Stimulated activated CD8-positive, alpha-beta memory T cell treated with anti-CD3 and anti-CD28 coated beads, Interleukin-4, amount 100 ng/mL, for 1 hour (primary cell): ENCODE data around the gene NDUFAB1.
"Not testable (repeated sequence)": the region's sequence is repeated elsewhere in the genome, so short reads cannot be mapped to it uniquely, and the experiment has no call there.

Experiments used
- DNase-seq, 2 donors: peaks; one replicate each; pipeline ENCODE4 v3.0.0-alpha.2; 2020; ENCODE audit warnings: low read depth in 2 of 2, low spot score in 1 of 2

NDUFAB1 gene

DNA sequence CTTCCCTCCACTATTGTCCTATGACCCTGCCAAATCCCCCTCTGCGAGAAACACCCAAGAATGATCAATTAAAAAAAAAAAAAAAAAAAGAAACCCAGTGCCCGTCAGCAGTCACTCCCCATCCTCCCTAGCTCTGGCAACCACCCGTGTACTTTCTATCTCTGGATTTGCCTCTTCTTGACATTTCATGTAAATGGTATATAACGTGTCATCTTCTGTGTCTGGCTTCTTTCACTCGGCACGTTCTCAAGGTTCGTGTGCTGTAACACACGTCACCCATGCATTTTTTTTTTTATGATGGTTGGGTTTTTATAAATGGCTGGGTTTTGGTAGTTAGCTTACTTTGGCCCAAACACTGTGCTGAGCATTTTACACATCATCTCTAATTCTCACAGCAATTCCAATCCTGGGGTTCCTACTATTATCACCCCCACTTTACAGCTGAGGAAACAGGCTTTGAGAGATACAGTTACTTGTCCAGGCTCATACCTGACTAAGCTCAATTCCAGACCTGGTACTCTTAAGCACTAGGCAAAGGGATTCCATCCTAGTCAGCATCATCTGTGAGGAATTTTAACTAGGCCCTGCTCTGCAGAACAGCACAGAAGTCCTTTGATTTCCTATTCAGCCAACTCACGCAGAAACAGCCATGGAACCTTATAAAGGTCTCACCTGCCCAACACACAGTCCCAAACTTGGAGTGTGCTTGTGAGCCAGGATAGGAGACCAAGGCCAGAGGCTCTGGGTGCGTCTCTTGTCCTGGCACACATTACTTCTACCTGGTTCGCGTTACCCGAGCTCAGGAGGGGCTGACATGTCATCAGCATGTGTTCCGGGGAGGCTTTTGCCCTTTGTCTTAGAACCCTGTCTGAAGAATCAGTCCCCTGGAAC is 11.7 kb downstream of the NDUFAB1 start:
- no peak for DNase-seq

DNA sequence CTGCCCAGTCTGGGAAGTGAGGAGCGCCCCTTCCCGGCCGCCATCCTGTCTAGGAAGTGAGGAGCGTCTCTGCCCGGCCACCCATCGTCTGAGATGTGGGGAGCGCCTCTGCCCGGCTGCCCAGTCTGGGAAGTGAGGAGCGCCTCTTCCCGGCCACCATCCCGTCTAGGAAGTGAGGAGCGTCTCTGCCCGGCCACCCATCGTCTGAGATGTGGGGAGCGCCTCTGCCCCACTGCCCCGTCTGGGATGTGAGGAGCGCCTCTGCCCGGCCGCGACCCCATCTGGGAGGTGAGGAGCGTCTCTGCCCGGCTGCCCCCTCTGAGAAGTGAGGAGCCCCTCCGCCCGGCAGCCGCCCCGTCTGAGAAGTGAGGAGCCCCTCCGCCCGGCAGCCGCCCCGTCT is 12.8 kb downstream of the NDUFAB1 start:
- not testable (repeated sequence) for DNase-seq

DNA sequence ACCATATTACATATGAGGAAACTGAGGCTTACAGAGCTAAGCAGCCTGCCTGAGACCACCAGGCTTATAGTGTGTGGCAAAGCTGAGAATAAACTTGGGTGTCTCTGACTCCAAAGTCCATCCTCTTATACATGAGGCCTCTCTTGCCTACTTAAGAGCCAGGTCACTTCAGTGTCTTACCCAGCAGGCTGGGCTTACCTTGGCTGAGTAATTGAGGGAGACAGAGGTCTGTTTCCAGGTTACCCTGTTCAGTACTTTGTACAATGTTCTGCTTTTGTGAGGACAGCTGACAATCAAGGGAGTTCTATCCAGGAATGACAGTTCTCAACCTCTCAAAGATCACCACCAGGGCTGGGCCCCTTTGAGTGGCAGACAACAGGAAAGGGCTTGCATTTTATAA is 14.4 kb downstream of the NDUFAB1 start:
- DNase-seq: no peak

DNA sequence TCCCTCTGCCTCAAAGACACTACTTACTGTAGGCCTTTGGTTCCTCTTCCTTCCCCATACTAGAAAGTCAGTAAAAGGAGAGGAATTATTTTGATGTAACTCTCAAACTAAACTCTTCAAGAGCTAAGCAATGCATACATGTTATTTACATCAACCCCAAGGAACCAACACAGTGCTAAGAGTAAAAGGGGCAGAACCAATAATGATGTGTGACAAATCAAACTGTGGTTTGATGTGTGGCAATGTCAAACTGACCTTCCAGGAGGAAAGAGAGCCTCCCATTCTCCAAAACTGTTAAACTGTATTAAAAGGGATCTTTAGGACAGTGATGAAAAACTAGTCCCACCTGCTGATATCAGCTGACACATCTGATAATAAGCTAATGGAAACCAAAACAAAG is 15.7 kb downstream of the NDUFAB1 start:
- no peak for DNase-seq

DNA sequence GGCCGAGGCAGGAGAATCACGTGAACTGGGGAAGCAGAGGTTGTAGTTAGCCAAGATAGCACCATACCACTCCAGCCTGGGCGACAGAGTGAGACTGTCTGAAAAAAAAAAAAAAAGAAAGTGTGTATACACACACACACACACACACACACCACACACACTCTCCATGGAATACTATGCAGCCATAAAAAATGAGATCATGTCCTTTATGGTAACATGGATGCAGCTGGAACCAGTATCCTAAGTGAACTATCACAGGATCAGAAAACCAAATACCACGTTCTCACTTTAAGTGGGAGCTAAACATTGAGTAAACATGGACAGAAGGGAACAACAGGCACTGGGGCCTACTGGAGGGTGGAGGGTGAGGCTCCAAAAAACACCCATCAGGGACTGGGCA is 16.7 kb downstream of the NDUFAB1 start:
- no peak for DNase-seq

DNA sequence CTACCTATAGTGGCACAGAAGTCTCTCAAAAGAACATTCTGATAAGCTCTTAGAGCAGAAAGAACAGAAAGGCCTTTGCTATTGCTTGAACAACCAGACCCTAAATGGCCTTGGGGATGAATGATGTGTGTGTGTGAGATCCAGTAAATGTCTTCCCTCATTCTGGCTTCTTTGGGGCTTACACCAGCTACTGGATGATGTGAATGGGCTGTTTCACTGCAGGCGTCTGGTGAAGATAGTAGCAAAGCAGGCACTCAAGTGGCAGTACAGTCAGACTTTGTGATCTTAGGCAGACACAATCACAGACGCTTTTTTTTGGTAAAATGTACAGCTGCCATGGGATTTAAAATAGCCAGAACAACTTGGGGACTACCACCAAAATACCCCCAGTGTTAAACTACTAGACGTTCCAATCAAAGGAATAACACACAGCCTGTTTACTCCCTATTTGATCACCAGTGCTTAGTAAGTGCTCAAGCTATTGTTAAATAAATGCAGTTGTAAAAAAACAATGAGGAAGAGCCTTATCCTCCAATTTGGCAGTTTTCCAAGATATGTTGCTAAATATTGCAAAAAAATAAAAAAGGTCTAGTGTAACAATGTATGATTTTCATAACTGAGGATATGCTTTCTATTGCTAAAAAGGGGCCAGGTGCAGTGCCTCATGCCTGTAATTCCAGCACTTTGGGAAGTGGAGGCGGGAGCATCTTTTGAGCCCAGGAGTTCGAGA is 17.9 kb downstream of the NDUFAB1 start:
- no peak for DNase-seq

DNA sequence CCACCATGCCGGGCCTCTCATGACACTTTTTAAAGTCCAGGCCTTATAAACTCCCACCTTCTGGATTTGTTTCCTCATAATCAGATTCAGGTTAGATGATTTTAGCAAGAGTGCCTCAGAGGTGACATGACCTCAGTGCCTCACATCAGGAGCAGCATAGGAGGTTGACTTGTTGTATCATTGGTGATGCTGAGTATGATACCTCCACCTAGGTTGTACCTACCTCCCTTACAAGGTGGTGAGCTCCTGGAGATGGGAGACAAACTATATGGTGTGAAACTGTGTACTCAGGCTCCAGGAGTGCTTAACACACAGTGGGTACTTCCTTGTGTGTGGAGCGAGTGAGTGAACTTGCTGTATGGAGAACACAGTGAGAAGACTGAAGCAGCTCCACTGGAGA is 18.6 kb downstream of the NDUFAB1 start:
- DNase-seq: no peak

DNA sequence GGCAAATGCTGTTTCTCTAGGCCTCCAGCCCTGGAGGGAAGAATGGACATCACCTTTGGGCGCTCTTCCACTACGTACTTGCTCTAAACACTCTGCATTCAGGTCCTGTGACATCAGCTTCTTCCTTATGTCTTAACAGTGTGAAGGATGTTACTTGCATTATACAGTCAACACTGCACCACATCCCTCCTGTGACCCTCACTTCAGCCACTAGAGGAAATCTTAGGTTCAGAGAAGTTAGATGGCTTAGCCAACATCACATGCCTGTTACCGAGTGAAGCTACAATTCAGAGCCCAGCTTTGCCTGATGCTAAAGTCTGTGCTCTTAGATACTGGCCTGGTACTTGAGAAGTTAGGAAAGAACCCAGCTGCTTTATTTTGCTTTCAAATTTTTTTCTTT is 20.3 kb downstream of the NDUFAB1 start:
- no peak for DNase-seq

DNA sequence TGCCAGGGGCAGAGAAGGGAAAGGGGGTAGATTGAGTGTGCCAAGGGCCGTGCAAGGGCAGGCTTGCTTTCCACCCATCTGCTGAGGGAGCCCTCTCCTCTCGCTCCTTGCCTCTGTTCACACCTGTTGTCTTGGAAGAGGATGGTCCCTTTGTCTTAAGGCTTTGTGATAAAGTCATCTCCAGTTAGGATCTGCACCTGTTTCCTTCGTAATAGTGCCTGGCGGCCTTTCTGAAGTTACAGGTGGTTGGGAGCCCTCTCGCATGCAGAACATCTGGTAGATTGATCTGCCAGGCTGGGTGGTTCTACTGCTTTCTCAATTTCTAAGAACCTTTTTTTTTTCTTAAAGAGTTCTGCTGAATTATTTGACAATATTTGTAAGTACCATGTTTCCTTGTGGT is 22.3 kb downstream of the NDUFAB1 start:
- no peak for DNase-seq

DNA sequence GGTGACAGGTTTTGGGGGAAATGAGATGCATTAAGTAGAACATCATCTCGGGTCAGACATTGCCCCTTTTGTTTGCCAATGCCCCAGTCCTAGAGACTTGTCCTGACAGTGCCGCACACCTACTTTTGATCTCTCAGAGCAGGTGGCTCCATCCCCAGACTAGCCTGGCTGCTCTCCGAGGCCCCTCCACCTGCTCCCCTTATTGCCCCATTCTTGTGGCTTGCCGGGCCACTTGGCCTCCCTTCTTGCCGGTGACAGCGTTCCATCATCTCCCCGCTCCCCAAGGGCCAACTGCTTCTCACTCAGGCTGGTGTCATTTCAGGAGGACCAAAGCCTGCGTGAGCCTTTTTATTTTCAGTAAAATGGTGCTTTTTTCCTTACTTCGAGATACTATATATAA is 23.7 kb downstream of the NDUFAB1 start:
- DNase-seq: no peak

DNA sequence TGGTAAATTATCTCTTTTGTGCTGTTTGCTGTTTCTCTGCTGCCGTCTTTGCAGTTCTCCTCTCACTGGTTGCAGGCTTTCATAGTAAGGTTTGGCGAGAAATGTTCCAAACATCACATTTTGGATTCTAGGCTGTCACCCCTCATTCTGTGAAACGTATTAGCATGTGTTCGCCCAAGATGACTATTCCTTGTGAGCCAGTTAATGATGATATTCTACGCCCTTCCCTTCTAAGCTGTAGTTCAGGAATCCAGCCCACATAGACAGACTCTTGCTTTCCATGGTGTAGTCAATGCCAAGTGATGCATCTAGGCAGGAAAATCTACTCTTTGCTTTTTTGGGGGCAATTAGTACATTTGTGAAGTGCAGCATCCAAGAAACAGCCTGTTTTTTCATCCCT is 24.2 kb downstream of the NDUFAB1 start:
- no peak for DNase-seq

DNA sequence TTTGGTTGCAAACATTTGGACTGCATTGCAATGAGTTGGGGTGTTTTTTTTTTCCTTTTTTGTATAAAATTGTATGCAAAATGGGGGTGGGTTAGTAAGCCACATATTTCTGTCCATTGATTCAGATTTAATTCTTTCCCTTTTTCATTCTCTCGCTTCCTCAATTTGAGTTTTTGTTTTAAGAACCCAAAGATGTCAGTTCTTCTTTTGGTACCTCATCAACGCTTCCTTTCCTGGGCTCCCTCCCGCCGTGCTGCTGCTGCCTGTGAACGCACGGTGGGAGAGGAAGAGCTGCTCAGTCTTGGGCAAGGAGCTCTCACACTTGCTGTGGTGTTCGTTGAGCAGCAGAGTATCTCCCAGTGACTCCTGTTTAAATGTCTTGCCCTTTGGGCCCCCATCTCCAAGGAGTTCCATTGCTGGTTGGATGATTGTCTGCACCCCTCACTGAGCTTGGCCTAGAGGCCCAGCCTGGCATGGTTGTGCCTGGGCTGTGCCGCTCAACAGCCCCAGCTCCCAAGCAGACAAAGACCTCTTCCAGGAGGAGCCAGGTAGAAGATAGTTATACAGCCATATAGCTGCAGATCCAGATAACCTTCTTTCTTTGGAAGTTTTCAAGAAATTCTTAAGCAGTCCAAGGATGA is 25.0 kb downstream of the NDUFAB1 start:
- DNase-seq: no peak

DNA sequence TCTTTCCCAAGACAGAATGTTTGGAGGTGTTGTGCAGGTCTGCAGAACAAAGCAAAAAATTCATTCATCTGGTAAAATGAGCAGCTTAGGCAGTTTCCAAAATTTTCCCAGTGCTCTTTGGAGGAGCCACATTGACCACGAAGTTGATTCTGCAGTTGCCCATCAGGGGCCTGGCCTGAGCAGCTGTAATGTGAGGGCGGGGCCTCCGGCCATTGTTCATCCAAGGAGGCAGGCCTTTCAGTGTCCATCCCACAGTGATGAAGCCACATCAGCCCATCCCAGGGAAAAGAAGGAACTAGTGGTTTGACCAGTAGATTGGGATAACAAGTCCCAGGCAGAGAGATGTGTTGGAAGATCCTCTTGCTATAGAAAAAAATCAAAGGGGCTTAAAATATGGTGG is 28.5 kb downstream of the NDUFAB1 start:
- DNase-seq: no peak

DNA sequence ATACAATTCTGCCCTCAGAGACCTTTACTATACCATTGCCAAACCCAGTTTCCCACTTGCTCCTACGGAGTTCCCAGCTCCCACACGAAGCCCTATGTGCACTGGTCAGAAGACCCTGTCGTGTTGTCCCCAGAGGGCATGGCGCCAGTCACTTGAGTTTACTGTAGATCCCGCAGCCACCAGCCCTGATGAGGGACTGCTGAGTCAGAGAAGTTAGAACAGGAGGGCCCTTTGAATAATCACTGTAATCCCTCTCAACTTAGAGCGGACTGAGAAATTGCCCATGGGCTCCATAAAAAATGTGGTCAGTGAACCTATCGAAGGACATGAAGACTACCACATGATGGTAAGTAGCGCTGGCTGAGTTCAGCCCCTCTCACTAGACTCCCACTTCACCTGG is 29.4 kb downstream of the NDUFAB1 start:
- no peak for DNase-seq

DNA sequence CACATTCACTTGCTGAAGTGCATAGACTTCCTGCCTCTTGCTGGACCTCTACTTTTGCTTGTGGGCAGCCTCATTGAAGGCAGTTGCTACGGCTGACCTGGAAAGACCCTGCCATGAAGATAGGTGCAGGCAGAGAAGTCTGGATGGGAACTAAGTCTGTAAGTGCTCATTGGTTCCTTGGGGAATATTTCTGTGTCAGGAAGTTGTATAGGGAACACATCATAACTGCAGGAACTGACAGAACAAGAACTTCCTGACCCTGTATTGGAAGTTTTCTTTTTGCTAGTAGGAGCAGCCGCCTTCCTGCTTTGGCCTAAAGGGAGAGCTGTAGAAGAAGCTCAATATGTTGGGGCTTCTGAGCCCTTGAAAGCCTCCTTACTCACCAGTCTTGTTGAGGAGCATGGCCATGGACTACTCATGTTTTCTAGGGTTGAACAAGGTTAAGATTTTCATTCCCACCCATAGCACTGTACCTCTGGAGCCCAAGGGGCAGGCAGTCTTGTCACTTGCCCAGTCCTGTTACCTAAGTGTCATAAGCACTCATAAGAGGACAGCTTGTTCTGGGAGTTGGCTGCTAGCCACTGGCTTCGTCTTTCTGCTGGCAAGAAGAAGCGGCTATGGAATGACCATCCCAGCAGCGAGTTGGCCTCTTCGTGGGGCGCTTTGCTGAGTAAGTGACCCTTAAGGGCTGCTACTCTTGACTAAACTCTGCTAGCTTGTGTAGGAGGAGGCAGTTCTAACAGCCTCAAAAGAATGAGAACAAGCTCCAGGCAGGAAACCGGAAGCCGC is 31.3 kb downstream of the NDUFAB1 start:
- DNase-seq: no peak

DNA sequence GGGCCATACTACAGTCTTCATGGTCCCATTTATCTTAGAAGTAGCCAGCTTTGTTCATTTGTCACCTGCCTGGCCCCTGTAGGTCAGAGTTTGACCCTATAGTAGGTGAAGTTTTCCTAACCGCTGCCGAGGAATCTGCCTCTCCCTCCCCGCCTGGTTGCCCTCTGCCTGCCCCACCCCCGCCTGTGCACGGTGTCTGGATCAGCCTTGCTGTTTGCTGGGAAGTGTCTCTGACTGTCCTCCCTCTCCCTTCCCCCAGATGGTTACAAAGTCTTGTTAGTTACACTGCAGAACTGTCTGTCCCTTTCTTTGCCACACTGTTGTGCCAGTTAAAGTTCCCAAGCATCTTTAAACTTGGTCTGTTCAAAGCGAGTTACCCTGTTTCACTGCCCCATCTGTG is 32.9 kb downstream of the NDUFAB1 start:
- DNase-seq: no peak

DNA sequence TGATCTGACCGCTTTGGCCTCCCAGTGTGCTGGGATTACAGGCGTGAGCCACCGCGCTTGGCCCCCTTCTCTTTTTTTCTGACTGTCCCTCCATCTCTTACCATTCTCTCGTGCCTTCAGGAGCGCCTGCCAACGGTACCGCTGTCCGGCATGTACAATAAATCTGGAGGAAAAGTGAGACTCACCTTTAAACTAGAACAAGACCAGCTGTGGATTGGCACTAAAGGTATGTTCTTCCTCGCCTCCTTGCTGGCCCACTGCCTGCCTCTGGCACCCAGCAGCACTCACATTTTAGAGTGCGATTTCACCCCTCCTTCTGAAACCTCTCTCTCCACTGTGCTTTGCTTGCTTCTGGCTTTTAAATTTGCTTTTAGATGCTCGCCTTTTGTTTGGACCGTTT is 33.6 kb downstream of the NDUFAB1 start:
- no peak for DNase-seq

DNA sequence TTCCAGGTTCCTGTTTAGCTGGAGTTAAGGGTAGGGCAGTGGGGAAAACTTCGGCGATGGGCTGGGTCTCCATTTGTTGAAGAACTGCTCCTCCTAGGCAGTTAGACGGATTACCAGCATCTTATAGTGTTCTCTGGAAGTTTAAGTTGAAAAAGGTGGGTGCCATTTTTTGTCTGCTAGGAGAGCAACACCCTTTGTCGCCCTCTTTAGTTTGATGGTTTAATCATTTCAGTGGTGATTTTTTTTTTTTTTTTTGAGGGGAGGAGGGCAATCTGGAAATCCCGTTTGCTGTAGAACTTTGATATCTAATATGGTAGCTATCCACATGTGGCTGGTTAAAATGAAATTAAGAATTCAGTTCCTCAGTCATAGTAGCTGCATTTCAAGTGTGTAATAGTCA is 34.5 kb downstream of the NDUFAB1 start:
- DNase-seq: no peak

DNA sequence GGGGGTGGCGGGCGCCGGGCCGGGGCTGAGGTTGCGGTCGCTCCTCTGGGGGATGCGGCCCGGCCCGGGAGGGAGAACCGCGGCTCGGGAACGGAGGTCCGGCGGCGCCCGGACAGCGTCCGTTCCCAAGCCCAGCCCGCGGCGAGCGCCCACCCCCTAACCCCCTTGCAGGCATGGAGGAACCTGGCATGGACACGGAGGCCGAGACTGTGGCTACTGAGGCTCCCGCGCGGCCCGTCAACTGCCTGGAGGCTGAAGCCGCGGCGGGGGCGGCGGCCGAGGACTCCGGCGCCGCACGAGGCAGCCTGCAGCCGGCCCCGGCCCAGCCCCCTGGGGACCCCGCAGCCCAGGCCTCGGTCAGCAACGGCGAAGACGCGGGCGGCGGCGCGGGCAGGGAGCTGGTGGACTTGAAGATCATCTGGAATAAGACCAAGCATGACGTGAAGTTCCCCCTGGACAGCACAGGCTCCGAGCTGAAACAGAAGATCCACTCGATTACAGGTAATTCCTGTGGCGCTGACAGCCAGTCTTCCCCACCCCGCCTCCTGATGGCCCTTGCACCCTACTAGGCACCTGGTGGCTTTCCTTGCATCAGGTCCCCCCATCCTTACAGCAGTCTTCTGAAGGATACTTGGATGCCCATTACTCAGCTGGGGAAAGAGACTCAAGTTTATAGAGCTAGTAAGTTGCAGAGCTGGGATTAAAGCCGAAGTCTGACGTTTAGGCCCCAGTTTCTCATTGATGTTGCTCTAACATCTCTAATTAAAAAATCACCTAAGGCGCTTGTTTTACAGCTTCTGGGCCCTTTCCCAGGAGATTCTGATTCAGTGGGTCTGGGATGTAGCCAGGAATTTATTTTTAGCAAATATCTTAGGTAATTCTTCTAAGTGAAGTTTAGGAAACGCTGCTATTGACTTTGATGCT is 38.1 kb downstream of the NDUFAB1 start:
- DNase-seq: peak; percentile 1
